Coronary artery (tissue), 2 donors: Measurements from ENCODE around the gene ARNT2.

Source experiments
- DNase-seq: peaks from one replicate; pipeline ENCODE4 v3.0.0-alpha.2; 2017; ENCODE audit warnings: low spot score
- H3K27ac ChIP-seq, 2 donors: fragments of 200-600 bp; sonication (generic); one replicate each; pipeline ENCODE4 v1.5.1; 2016 to 2019
- H3K4me3 ChIP-seq: fragments of 200-600 bp; sonication (generic); 2 replicates; pipeline ENCODE4 v1.5.1; 2016; ENCODE audit warnings: mild to moderate bottlenecking, moderate library complexity
- TF ChIP-seq, protein P1 (sequence below): fragments of 200-600 bp; sonication (generic); IDR thresholded peaks from one replicate; pipeline ENCODE4 v1.5.1; 2019; ENCODE audit warnings: antibody characterized with exemption

The ARNT2 gene

DNA sequence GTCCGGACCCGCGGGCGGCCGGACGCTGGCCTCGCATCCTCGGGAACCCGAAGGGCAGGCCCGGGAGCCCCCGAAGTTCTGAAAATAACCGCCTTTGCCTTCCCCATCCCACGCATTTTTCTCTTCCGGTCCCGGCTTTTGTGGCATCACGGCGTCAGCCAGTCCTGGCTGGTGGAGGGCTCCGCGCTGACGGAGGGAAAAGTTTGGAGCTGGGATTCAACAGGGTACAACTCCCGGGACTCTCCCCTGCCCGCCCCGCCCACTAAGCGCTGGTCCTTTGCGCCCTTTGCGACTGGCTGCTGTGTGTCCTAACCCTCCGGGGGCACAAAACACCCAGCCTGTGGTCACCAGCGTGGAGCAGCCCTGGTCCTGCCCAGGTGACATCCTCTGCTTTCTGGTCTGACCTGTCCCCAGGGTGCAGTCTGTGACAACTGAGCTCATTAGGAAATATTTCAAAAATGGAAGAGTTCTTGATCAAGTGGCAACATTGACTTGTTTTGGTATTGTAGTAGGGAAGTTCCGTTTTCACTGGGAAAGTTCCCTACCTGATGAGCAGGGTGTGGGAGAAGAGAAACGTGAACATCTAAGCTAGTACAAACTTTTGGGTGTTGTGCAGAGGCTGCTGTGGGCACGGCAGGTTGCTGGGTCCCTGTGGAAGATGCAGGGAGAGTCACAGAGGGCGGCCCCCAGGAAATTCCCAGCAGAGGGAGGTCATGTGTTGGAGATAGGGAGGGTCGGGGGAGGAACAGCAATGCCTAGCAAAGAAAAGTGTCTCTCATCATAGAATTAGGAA, 775 bp downstream of the ARNT2 start:
- no peak for DNase-seq

DNA sequence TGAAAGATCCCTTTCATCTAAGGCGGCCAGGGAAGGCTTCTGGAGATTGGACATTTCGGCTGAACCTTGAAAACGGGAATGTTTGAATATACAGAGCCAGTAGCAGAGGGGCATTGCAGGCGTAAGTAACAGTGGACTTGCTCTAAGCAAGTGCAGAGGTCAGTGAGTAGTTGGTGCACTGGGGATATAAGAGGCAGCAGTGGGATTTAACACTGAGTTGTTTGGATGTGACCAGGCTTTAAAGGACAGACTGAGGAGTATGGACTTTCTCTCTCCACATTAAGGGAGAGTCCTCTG, 1.3 kb downstream of the ARNT2 start:
- no peak for DNase-seq
- TF ChIP-seq, protein P1, sequence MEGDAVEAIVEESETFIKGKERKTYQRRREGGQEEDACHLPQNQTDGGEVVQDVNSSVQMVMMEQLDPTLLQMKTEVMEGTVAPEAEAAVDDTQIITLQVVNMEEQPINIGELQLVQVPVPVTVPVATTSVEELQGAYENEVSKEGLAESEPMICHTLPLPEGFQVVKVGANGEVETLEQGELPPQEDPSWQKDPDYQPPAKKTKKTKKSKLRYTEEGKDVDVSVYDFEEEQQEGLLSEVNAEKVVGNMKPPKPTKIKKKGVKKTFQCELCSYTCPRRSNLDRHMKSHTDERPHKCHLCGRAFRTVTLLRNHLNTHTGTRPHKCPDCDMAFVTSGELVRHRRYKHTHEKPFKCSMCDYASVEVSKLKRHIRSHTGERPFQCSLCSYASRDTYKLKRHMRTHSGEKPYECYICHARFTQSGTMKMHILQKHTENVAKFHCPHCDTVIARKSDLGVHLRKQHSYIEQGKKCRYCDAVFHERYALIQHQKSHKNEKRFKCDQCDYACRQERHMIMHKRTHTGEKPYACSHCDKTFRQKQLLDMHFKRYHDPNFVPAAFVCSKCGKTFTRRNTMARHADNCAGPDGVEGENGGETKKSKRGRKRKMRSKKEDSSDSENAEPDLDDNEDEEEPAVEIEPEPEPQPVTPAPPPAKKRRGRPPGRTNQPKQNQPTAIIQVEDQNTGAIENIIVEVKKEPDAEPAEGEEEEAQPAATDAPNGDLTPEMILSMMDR = no peak
- no peak overlapping the region for H3K27ac ChIP-seq
- H3K4me3 ChIP-seq = peak overlapping the region; percentile 72

More for the DNA sequence above, 775 bp downstream of the ARNT2 start:
- Histone ChIP-seq H3K27ac (peak overlapping the region in 1 of 2 donors; percentile 71), H3K4me3 (peak overlapping the region; percentile 72)
- TF ChIP-seq, protein P1 = no peak

DNA sequence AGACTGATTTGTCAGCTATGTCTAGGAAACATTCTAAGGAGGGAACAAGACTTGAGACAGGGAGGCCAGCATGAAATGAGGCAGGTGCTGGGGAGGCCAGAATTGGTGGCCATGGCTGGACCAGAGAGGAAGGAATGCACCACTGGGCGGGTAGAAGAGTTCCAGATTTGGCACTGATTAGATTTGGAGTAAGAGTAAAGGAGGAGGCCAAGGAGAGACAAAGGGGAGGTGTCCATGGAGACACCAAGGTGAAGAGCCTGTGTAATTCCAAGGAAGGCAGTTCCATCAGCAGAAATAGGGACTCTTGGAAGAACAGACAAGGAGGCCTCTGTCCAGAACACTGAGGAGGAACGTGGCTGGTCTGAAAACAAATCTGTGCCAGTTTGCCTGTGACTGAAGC, 1.8 kb downstream of the ARNT2 start:
- TF ChIP-seq, protein P1 = no peak
- no peak for DNase-seq
- Histone ChIP-seq H3K4me3 (no peak overlapping the region), H3K27ac (no peak overlapping the region)

DNA sequence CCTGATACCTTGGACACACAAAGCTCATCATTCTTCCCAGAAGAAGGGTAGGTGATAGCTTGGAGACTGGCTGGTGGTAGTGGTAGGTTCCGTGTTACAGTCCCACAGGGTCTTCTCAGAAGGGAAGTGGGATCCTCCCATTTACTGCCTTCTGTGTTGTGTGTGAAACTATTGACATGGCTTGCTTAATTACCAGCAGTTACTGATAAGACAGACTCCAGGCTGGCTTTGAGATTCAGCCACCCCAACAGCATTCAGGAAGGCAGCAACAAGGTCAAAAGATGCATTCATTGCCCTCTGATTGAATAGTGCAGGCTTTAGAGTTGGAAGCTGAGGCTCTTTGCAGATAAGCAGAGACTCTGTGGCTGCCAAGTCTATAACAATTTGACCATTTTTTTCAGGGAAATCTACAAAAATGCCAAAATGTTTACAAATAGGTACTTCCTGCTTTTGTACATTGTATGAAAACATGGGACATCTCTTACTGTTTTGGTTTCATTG, 7.7 kb downstream of the ARNT2 start:
- TF ChIP-seq, protein P1 = no peak
- H3K27ac ChIP-seq = no peak overlapping the region

DNA sequence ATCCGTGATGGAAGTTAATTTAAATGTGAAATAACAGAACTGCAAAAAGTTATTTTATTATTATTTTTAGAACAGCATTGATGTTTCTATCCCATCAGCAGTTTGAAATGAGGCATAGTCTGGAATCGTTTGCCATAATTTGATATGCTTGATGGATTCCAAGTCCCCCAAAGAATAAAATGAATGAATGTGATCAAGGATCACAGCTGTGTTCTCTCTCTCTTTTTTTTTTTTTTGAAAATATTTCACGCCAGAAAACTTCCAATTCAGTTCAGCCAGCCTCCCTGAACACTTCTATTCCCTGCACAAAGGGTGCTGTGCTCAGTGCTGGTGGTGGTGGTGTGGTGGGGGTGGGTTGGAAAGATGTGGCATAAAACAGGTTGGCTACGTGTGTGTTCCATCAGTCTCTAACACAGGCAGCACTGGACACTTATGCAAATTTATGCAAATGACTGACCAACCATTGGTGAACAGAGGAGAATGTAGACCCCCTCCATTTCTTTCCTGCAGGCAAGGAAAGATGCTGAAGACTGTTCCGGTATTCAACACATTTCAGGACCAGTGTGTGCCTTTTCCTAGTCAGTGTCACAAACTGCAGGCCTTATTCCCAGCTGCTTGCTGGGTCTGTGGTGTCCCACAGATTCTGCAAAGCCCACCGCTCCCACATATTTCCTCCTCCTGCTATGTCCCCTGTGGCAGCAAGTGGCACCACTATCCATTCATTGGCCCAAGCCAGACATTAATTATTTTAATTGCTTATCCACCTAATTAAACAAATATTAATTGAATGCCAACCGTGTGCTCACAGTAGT, 10.6 kb downstream of the ARNT2 start:
- no peak for DNase-seq
- TF ChIP-seq, protein P1 = no peak
- no peak overlapping the region for H3K4me3 ChIP-seq
- no peak overlapping the region for H3K27ac ChIP-seq

More for the DNA sequence above, 7.7 kb downstream of the ARNT2 start:
- no peak overlapping the region for H3K4me3 ChIP-seq
- no peak for DNase-seq

DNA sequence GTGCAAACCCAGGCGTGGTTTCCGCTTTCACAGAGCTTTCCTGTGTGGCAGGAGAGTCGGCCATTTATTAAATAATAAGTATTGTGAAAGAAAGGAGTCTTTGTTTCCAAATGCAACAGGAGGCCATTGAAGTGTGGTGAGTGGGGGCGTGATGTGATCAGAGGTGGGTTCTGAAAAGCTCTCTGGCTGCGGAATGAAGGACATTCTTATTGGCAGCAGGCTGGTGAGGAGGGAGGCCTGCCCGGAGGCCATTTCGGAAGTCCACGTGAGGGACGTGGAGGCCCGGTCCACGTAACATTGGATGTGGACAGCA, 11.1 kb downstream of the ARNT2 start:
- TF ChIP-seq, protein P1 = no peak

More for the DNA sequence above, 11.1 kb downstream of the ARNT2 start:
- DNase-seq = no peak
- no peak overlapping the region for H3K27ac ChIP-seq
- H3K4me3 ChIP-seq = no peak overlapping the region
